CD4-positive, alpha-beta memory T cell (primary cell): ENCODE data around the gene AZIN2. TPM values are rescaled to one million over a fixed set of nuclear protein-coding genes. Genes with fewer than 3 reads are reported as not detected.
A peak's percentile ranks its signal among the peaks of the same experiment; 100 is the strongest.

Experiments
- CTCF ChIA-PET: fragments of 350-600 bp; sonication (Branson Sonifier 250); formaldehyde crosslinking; loops from one replicate; lab custom pipeline; 2021; ENCODE audit warnings: inconsistent platforms; ENCODE audit not compliant: partially characterized antibody; lab: Charles Lee
- POLR2A ChIA-PET: fragments of 350-600 bp; sonication (Branson Sonifier 250); formaldehyde crosslinking; loops from one replicate; lab custom pipeline; 2021; ENCODE audit not compliant: partially characterized antibody; lab: Charles Lee
- DNase-seq, 5 donors: peaks; one replicate each; pipeline versions ENCODE4 v3.0.0 to v3.0.0-alpha.2; 2020 to 2022; ENCODE audit warnings: mixed read lengths in 1 of 5
- H3K27ac ChIP-seq: one replicate; pipeline ENCODE4 v1.7.0; 2013; ENCODE audit warnings: low read depth, low read length
- H3K27me3 ChIP-seq: 2 replicates; pipeline ENCODE4 v1.7.0; 2013; ENCODE audit warnings: mild to moderate bottlenecking, low read length, moderate library complexity; ENCODE audit not compliant: insufficient read depth
- H3K36me3 ChIP-seq: 2 replicates; pipeline ENCODE4 v1.7.0; 2013; ENCODE audit warnings: mild to moderate bottlenecking, low read length, moderate library complexity; ENCODE audit not compliant: insufficient read depth
- H3K4me1 ChIP-seq: 2 replicates; pipeline ENCODE4 v1.7.0; 2013; ENCODE audit warnings: mild to moderate bottlenecking, low read length, moderate library complexity; ENCODE audit not compliant: insufficient read depth
- H3K4me3 ChIP-seq, 2 donors: one replicate each; pipeline ENCODE4 v1.7.0; 2013; ENCODE audit warnings: low read length in 2 of 2, mild to moderate bottlenecking in 1 of 2
- H3K9me3 ChIP-seq, 2 donors: one replicate each; pipeline ENCODE4 v1.7.0; 2013; ENCODE audit warnings: low read length in 2 of 2, control low read depth in 1 of 2; ENCODE audit not compliant: control insufficient read depth in 1 of 2
- H3K27ac Mint-ChIP-seq, 7 donors: one replicate each; pipeline ENCODE4 v1.8.0; 2020 to 2021; ENCODE audit warnings: mixed read lengths in 7 of 7, mild to moderate bottlenecking in 6 of 7, inconsistent platforms in 3 of 7, moderate library complexity in 3 of 7
- H3K27me3 Mint-ChIP-seq, 2 donors: one replicate each; pipeline ENCODE4 v1.8.0; 2020 to 2021; ENCODE audit warnings: mixed read lengths in 2 of 2
- H3K36me3 Mint-ChIP-seq, 2 donors: one replicate each; pipeline ENCODE4 v1.8.0; 2020 to 2021; ENCODE audit warnings: mixed read lengths in 2 of 2, inconsistent platforms in 1 of 2, mild to moderate bottlenecking in 1 of 2
- H3K4me1 Mint-ChIP-seq, 4 donors: one replicate each; pipeline ENCODE4 v1.8.0; 2020 to 2021; ENCODE audit warnings: mixed read lengths in 4 of 4, mild to moderate bottlenecking in 1 of 4
- H3K4me3 Mint-ChIP-seq, 8 donors: one replicate each; pipeline ENCODE4 v1.8.0; 2020 to 2021; ENCODE audit warnings: mixed read lengths in 8 of 8, mild to moderate bottlenecking in 7 of 8, moderate library complexity in 6 of 8, inconsistent platforms in 3 of 8
- H3K9me3 Mint-ChIP-seq, 8 donors: one replicate each; pipeline ENCODE4 v1.8.0; 2020 to 2021; ENCODE audit warnings: mixed read lengths in 8 of 8, mild to moderate bottlenecking in 5 of 8, inconsistent platforms in 3 of 8, moderate library complexity in 1 of 8
- intact Hi-C: fragments of 100-400 bp; cut with micrococcal nuclease; formaldehyde crosslinking; loops from one replicate; pipeline ENCODE4 v1.15.1; 2023
- polyA plus RNA-seq, 2 donors: library from polyadenylated mRNA; unstranded; fragments of 300-500 nt; fragmentation: Illumina TruSeq; gene quantifications; one replicate each; pipeline ENCODE4 v1.2.3, GENCODE V29; 2021
- total RNA-seq, 2 experiments: library from RNA; stranded (reverse); gene quantifications; one replicate each; pipeline ENCODE4 v1.2.3, GENCODE V29; 2021

The AZIN2 gene
- total RNA-seq = 1 to 10 TPM; 6.9 to 8.0 TPM
- 1 to 10 TPM; 5.4 to 6.7 TPM for polyA plus RNA-seq

- H3K4me1 ChIP-seq = peaks cover 28% of the 10 kb centered on the region
- Mint-ChIP-seq H3K27ac (peak within 1 kb of the TSS; percentile 85 to 92 (median 90)), H3K4me3 (peak within 1 kb of the TSS; percentile 82 to 89 (median 86)), H3K27me3 (no peaks in the 10 kb centered on the region), H3K36me3 (peaks cover 0 to 2% of the 10 kb centered on the region in 2 donors), H3K4me1 (peaks cover 11 to 44% (median 27%) of the 10 kb centered on the region in 4 donors), H3K9me3 (no peaks in the 10 kb centered on the region)
- H3K9me3 ChIP-seq = no peaks in the 10 kb centered on the region
- intact Hi-C loops = loop anchor here (1.0 to 2.0 kb wide), 4 partner anchors 18 to 117 kb away; partner anchors contain the start of genes AK2 and RNF19B
- no peaks in the 10 kb centered on the region for H3K27me3 ChIP-seq
- ChIA-PET POLR2A (interaction anchor here (0.7 to 2.5 kb wide), 9 partner anchors 8 to 117 kb away, joined by 3 to 24 read pairs (median 7); partner anchors contain the start of gene RNF19B), CTCF (interaction anchor here (0.6 to 9.6 kb wide), 3 partner anchors 15 to 46 kb away, joined by 3 to 95 read pairs (median 8); no protein-coding TSS in a partner anchor)
- peak within 1 kb of the TSS; percentile 42 to 84 for H3K4me3 ChIP-seq
- H3K27ac ChIP-seq = peak within 1 kb of the TSS; percentile 58
- no peaks in the 10 kb centered on the region for H3K36me3 ChIP-seq
- DNase-seq = peak; percentile 94 to 98 (median 96)
These were observed at the start of gene AZIN2 for GRCh38 chr1:33080885-33081553. AZIN2 (plus strand) TSS chr1:33081153; CDS start chr1:33082250, 1,097 bp downstream.

DNA sequence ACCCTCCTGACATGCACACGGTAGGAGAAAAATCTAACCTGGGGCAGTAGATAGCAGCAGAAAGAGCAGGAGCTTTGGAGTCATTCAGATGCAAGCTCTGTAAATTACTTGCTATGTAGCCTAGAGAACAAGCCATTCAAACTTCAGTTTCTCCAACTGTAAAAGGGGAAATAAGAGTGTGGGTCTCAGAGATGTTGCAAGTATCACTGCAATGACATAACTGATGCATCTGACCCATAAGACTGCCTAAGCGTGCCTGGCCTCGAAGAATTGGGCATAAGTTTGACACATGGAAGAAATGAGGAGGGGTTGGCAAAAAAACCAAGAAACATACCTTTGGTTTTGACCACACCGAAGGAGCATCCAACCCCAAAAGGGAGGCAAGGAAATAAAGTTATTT lies 49.4 kb upstream of the AZIN2 start:
- CTCF ChIA-PET = interaction anchor here (0.5 to 1.4 kb wide), 2 partner anchors 69 to 1922 kb away, joined by 3 read pairs; no protein-coding TSS in a partner anchor
- Mint-ChIP-seq H3K4me3 (no peak overlapping the region), H3K27ac (peak overlapping the region in 2 of 7 donors; percentile 6 to 43), H3K9me3 (no peaks in the 10 kb centered on the region), H3K27me3 (no peaks in the 10 kb centered on the region), H3K36me3 (peaks cover 35 to 47% of the 10 kb centered on the region in 2 donors), H3K4me1 (peaks cover 32 to 77% (median 60%) of the 10 kb centered on the region in 4 donors)
- Histone ChIP-seq H3K4me3 (no peak overlapping the region), H3K36me3 (no peaks in the 10 kb centered on the region), H3K27me3 (no peaks in the 10 kb centered on the region), H3K9me3 (no peaks in the 10 kb centered on the region), H3K27ac (no peak overlapping the region), H3K4me1 (peaks cover 31% of the 10 kb centered on the region)
- intact Hi-C loops = no loop called here
- POLR2A ChIA-PET = interaction anchor here (0.8 to 1.6 kb wide), 2 partner anchors 10 to 66 kb away, joined by 3 to 4 read pairs; no protein-coding TSS in a partner anchor
- no peak for DNase-seq

DNA sequence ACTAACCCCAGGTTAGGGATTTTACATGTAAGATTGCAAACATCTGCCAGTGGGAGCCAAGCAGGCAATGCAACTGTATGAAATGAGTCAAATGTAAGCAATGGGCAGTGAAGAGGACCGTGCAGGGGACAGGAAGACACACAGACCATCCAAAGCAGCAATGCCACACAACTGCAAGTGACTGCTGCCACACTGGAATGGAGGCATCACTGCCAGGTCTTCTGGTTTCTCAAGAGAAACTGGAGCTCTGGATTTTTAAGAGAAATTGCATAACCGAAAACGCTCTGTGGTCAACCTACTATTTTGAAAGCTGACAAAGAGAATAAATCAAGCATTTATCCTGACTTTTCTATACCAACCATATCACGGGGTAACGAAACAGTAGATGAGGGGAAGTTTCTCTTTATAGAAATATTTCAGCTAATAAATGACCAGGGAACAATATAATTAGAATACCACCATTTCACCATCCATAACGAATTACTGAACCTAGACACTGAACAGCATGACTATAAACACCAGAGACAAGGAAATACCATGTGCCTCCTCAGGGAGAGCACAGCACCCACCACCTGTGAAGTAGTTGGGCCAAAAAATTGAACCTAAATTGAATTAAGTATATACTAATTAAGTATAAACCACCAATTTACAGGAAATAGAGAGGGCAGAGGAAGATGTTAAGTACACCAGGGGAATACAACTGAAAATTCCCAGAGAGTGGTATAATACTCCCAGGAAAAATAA lies 48.7 kb upstream of the AZIN2 start:
- H3K9me3 Mint-ChIP-seq = no peaks in the 10 kb centered on the region
- peaks cover 36 to 85% (median 65%) of the 10 kb centered on the region in 4 donors for H3K4me1 Mint-ChIP-seq
- H3K27me3 Mint-ChIP-seq = no peaks in the 10 kb centered on the region
- Histone ChIP-seq H3K4me1 (peaks cover 34% of the 10 kb centered on the region), H3K36me3 (no peaks in the 10 kb centered on the region), H3K4me3 (no peak overlapping the region), H3K9me3 (no peaks in the 10 kb centered on the region), H3K27me3 (no peaks in the 10 kb centered on the region), H3K27ac (no peak overlapping the region)
- intact Hi-C loops = no loop called here
- H3K27ac Mint-ChIP-seq = no peak overlapping the region
- ChIA-PET POLR2A (no interaction called here), CTCF (interaction anchor here (1.1 kb wide), 1 partner anchor 99 kb away, joined by 4 read pairs; no protein-coding TSS in a partner anchor)
- H3K36me3 Mint-ChIP-seq = peaks cover 35 to 49% of the 10 kb centered on the region in 2 donors
- peak overlapping the region in 4 of 8 donors; percentile 4 to 28 (median 17) for H3K4me3 Mint-ChIP-seq
- DNase-seq = no peak

DNA sequence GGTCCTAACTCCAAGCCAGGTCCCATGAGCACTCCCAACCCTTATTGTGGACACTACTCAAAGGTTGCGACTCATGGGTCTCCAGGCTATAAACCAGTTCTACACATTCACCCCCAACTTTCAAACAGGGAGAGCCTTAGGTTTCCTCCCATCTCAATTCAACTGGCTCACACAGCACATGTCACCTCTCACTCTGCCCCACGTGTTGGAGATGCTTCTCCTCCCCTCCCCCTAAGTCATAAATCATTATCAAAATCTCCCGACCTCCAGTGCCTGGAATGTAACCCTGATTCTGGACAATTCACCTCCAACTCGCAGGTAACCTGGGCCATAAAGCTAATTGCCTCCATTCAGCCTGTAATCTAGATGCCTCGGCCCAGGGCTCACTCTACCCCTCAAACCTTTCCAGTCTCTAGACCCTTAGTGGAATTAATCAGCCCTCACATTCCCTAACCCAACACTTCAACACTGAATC lies 44.9 kb upstream of the AZIN2 start:
- Mint-ChIP-seq H3K27me3 (no peaks in the 10 kb centered on the region), H3K9me3 (no peaks in the 10 kb centered on the region), H3K4me3 (peak overlapping the region; percentile 96 to 100 (median 98)), H3K4me1 (peaks cover 26 to 58% (median 47%) of the 10 kb centered on the region in 4 donors), H3K36me3 (peaks cover 15 to 24% of the 10 kb centered on the region in 2 donors), H3K27ac (peak overlapping the region; percentile 40 to 96 (median 95))
- DNase-seq = no peak
- H3K36me3 ChIP-seq = no peaks in the 10 kb centered on the region
- CTCF ChIA-PET = no interaction called here
- peak overlapping the region; percentile 79 to 85 for H3K4me3 ChIP-seq
- H3K27ac ChIP-seq = peak overlapping the region; percentile 70
- POLR2A ChIA-PET = interaction anchor here (2.7 kb wide), 1 partner anchor 72 kb away, joined by 13 read pairs; the partner anchor contains the start of gene RNF19B
- peaks cover 36% of the 10 kb centered on the region for H3K4me1 ChIP-seq
- H3K9me3 ChIP-seq = no peaks in the 10 kb centered on the region
- H3K27me3 ChIP-seq = no peaks in the 10 kb centered on the region
- intact Hi-C loops = loop anchor here (2.0 to 5.0 kb wide), 4 partner anchors 45 to 221 kb away; partner anchors contain the start of genes AZIN2 and ZNF362

GRCh38 chr1:33036526-33037503 lies 44.1 kb upstream of the AZIN2 start, which contains the start of gene AK2:
AK2 (minus strand) TSS chr1:33036883; CDS start chr1:33036828, 55 bp downstream.
- peaks cover 21 to 51% (median 40%) of the 10 kb centered on the region in 4 donors for H3K4me1 Mint-ChIP-seq
- POLR2A ChIA-PET = interaction anchor here (1.1 to 2.7 kb wide), 2 partner anchors 56 to 73 kb away, joined by 4 to 13 read pairs; partner anchors contain the start of gene RNF19B

DNA sequence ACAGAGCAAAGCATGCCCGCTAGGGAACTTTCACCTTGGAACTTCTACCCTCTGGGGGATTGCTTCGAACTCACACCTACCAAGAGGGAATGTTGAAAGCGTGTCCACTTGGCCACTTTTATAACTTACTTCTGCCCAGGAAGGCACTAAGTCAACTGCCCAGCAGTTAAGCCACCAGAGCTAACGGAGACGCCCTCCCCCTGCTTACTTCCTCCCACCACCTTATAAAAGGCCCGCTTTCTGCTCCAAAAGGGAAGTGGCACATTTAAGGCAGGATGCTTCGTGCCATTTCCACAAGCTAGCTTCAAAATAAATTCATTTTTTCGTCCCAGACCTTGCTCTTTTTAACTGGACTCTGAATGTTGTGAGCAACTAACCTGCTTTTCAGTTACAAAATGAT lies 41.1 kb upstream of the AZIN2 start:
- H3K27ac ChIP-seq = no peak overlapping the region
- ChIA-PET CTCF (no interaction called here), POLR2A (no interaction called here)

More at GRCh38 chr1:33036526-33037503, 44.1 kb upstream of the AZIN2 start, which contains the start of gene AK2:
- Histone ChIP-seq H3K27ac (peak within 1 kb of the TSS; percentile 70), H3K4me3 (peak within 1 kb of the TSS; percentile 79 to 85), H3K36me3 (no peaks in the 10 kb centered on the region), H3K9me3 (no peaks in the 10 kb centered on the region), H3K4me1 (peaks cover 33% of the 10 kb centered on the region), H3K27me3 (no peaks in the 10 kb centered on the region)
- Mint-ChIP-seq H3K27me3 (no peaks in the 10 kb centered on the region), H3K27ac (peak within 1 kb of the TSS; percentile 40 to 96 (median 95)), H3K9me3 (no peaks in the 10 kb centered on the region), H3K36me3 (peaks cover 8 to 17% of the 10 kb centered on the region in 2 donors), H3K4me3 (peak within 1 kb of the TSS; percentile 96 to 100 (median 98))
- CTCF ChIA-PET = no interaction called here
- intact Hi-C loops = loop anchor here (1.0 to 5.0 kb wide), 5 partner anchors 44 to 220 kb away; partner anchors contain the start of genes AZIN2, RNF19B and ZNF362
- peak; percentile 85 to 90 (median 88) for DNase-seq

More for the DNA sequence above, 41.1 kb upstream of the AZIN2 start:
- no peak for DNase-seq
- Mint-ChIP-seq H3K4me1 (peaks cover 13 to 27% (median 24%) of the 10 kb centered on the region in 4 donors), H3K4me3 (no peak overlapping the region), H3K27ac (peak overlapping the region in 1 of 7 donors; percentile 56), H3K27me3 (no peaks in the 10 kb centered on the region), H3K36me3 (peaks cover 0 to 8% of the 10 kb centered on the region in 2 donors), H3K9me3 (no peaks in the 10 kb centered on the region)
- H3K9me3 ChIP-seq = no peaks in the 10 kb centered on the region
- intact Hi-C loops = loop anchor here (5.0 kb wide), 2 partner anchors 58 to 217 kb away; partner anchors contain the start of gene ZNF362
- no peaks in the 10 kb centered on the region for H3K27me3 ChIP-seq
- H3K36me3 ChIP-seq = no peaks in the 10 kb centered on the region
- peaks cover 21% of the 10 kb centered on the region for H3K4me1 ChIP-seq
- no peak overlapping the region for H3K4me3 ChIP-seq
